ENCODE results near the gene APOO.

Gene APOO

GRCh38 chrX:23817979-23818336 is 89.8 kb downstream of the APOO start:
- no peak for TF ChIP-seq CTCF (IDR thresholded peaks at IDR 0.05; ENCODE audit: extremely low read depth, missing control alignments)
- DNase-seq (ENCODE audit: low spot score), result no peak

- no peak for TF ChIP-seq CTCF (IDR thresholded peaks at IDR 0.05; ENCODE audit: extremely low read depth, missing control alignments)
- no peak for DNase-seq (ENCODE audit: low spot score)
Observed at GRCh38 chrX:23816179-23816578, 91.6 kb downstream of the APOO start.

- DNase-seq (ENCODE audit: low spot score), result no peak
- no peak for TF ChIP-seq CTCF (IDR thresholded peaks at IDR 0.05; ENCODE audit: extremely low read depth, missing control alignments)
Observed at GRCh38 chrX:23815376-23815775, 92.4 kb downstream of the APOO start.

GRCh38 chrX:23813808-23814207 is 93.9 kb downstream of the APOO start:
- DNase-seq (ENCODE audit: low spot score), result no peak
- no peak for TF ChIP-seq CTCF (IDR thresholded peaks at IDR 0.05; ENCODE audit: extremely low read depth, missing control alignments)

- no peak for DNase-seq (ENCODE audit: low spot score)
- TF ChIP-seq CTCF (IDR thresholded peaks at IDR 0.05; ENCODE audit: extremely low read depth, missing control alignments), result no peak
Observed at GRCh38 chrX:23811656-23812055, 96.1 kb downstream of the APOO start.

- DNase-seq (ENCODE audit: low spot score), result no peak
- no peak for TF ChIP-seq CTCF (IDR thresholded peaks at IDR 0.05; ENCODE audit: extremely low read depth, missing control alignments)
Observed at GRCh38 chrX:23811108-23811651, 96.6 kb downstream of the APOO start.

- DNase-seq (ENCODE audit: low spot score), result no peak
Observed at GRCh38 chrX:23810279-23810678, 97.5 kb downstream of the APOO start.

More at GRCh38 chrX:23810279-23810678, 97.5 kb downstream of the APOO start:
- no peak for TF ChIP-seq CTCF (IDR thresholded peaks at IDR 0.05; ENCODE audit: extremely low read depth, missing control alignments)
